ENCODE measurements around the gene SLC25A20.

SLC25A20 gene

GRCh38 chr3:48819234-48820221 is 79.2 kb downstream of the SLC25A20 start:
- no peak for DNase-seq (ENCODE audit: extremely low read depth, insufficient read length)
- Histone ChIP-seq H3K36me3 (ENCODE audit: control insufficient read depth, insufficient read depth, low read length) (no peaks in the 10 kb centered on the region), H3K27me3 (replicated peaks; ENCODE audit: control insufficient read depth, insufficient read depth, low read length) (no peaks in the 10 kb centered on the region), H3K4me3 (replicated peaks; ENCODE audit: low read depth, low read length) (no peak overlapping the region)
- TF ChIP-seq, protein P1, sequence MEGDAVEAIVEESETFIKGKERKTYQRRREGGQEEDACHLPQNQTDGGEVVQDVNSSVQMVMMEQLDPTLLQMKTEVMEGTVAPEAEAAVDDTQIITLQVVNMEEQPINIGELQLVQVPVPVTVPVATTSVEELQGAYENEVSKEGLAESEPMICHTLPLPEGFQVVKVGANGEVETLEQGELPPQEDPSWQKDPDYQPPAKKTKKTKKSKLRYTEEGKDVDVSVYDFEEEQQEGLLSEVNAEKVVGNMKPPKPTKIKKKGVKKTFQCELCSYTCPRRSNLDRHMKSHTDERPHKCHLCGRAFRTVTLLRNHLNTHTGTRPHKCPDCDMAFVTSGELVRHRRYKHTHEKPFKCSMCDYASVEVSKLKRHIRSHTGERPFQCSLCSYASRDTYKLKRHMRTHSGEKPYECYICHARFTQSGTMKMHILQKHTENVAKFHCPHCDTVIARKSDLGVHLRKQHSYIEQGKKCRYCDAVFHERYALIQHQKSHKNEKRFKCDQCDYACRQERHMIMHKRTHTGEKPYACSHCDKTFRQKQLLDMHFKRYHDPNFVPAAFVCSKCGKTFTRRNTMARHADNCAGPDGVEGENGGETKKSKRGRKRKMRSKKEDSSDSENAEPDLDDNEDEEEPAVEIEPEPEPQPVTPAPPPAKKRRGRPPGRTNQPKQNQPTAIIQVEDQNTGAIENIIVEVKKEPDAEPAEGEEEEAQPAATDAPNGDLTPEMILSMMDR (IDR thresholded peaks at IDR 0.05; ENCODE audit: insufficient read depth, low read length, poor library complexity, severe bottlenecking): no peak

DNA sequence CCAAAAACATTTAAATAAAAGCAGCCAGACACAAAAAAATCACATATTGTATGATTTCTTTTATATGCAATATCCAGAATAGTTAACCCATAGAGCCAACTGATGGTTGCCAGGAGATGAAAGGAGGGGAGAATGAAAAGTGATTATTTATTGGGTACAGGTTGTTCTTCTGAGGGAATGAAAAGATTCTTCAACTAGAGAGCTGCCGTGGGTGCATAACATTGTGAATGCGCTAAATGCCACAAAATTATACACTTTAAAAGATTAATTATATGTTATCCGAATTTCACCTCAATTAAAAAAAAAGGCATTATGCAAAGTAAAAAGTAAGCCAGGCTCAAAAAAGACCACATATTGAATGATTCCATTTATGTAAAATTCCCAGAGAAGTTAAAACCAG is 87.2 kb downstream of the SLC25A20 start:
- no peaks in the 10 kb centered on the region for H3K27me3 ChIP-seq (replicated peaks; ENCODE audit: control insufficient read depth, insufficient read depth, low read length)
- H3K4me3 ChIP-seq (replicated peaks; ENCODE audit: low read depth, low read length): no peak overlapping the region
- no peak for DNase-seq (ENCODE audit: extremely low read depth, insufficient read length)
- TF ChIP-seq, protein P1 (IDR thresholded peaks at IDR 0.05; ENCODE audit: insufficient read depth, low read length, poor library complexity, severe bottlenecking): no peak
- H3K36me3 ChIP-seq (ENCODE audit: control insufficient read depth, insufficient read depth, low read length): no peaks in the 10 kb centered on the region

All from GM06990 (cell line).